Kidney glomerular epithelial cell (primary cell): Measurements from ENCODE around the gene ACSF2.

Experiments used
- DNase-seq: peaks from one replicate; lab custom pipeline; 2025; lab: John Stamatoyannopoulos, UW

ACSF2 gene

GRCh38 chr17:50501054-50501453 is 75.0 kb downstream of the ACSF2 start:
- DNase-seq, result no peak

- no peak for DNase-seq
These were observed 76.4 kb downstream of the ACSF2 start for GRCh38 chr17:50502301-50502990.

- DNase-seq, result no peak
These were observed 79.6 kb downstream of the ACSF2 start for GRCh38 chr17:50505591-50506130.

- no peak for DNase-seq
These were observed 80.3 kb downstream of the ACSF2 start for GRCh38 chr17:50506298-50506697.

GRCh38 chr17:50507871-50508572 is 82.0 kb downstream of the ACSF2 start, which contains the start of gene MYCBPAP:
MYCBPAP (plus strand) TSS chr17:50508439; CDS start chr17:50508675, 236 bp downstream.
- DNase-seq, result peak; percentile 40

- no peak for DNase-seq
These were observed 82.8 kb downstream of the ACSF2 start for GRCh38 chr17:50508573-50509460.

- DNase-seq, result peak; percentile 50
These were observed 85.0 kb downstream of the ACSF2 start for GRCh38 chr17:50511058-50511457.

GRCh38 chr17:50513495-50513894 is 87.5 kb downstream of the ACSF2 start:
- no peak for DNase-seq

- DNase-seq, result no peak
These were observed 88.4 kb downstream of the ACSF2 start for GRCh38 chr17:50514388-50514787.

GRCh38 chr17:50514936-50515702 is 89.1 kb downstream of the ACSF2 start:
- peak; percentile 92 for DNase-seq

- no peak for DNase-seq
These were observed 91.0 kb downstream of the ACSF2 start for GRCh38 chr17:50517011-50517410.

- DNase-seq, result no peak
These were observed 91.7 kb downstream of the ACSF2 start for GRCh38 chr17:50517504-50518383.

GRCh38 chr17:50518384-50519023 is 92.5 kb downstream of the ACSF2 start:
- no peak for DNase-seq

- no peak for DNase-seq
These were observed 93.3 kb downstream of the ACSF2 start for GRCh38 chr17:50519141-50519834.

- no peak for DNase-seq
These were observed 94.5 kb downstream of the ACSF2 start for GRCh38 chr17:50520483-50520882.

GRCh38 chr17:50521514-50521913 is 95.5 kb downstream of the ACSF2 start:
- DNase-seq, result no peak

GRCh38 chr17:50522766-50523165 is 96.7 kb downstream of the ACSF2 start:
- DNase-seq, result no peak

GRCh38 chr17:50523208-50523607 is 97.2 kb downstream of the ACSF2 start:
- no peak for DNase-seq
